ENCODE results near the gene NARS2. TPM values are rescaled to one million over a fixed set of nuclear protein-coding genes. Genes with fewer than 3 reads are reported as not detected.

Gene NARS2
- total RNA-seq, 4 donors from 2014 or later: 17.1 to 23.6 (median 22.5) TPM

DNA sequence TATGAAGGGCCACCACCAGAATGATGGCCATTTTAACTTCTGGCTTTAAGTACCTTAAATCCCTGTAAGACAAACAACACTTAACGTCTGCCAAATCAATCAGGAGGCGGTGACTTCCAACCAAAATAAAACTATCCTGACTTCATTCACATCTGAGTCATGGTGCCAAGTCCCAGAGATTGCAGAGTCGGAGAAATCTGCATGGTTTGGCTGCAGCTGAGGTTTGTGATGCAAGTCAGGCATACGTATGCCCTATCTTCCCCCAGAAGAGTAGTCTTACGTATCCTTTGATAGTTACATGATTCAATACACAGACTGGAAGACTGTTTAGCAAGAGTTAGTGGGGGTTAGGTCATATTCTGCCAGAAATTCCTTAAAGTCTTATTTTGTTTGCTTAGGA lies 155.3 kb downstream of the NARS2 start:
- TF ChIP-seq, protein P1, sequence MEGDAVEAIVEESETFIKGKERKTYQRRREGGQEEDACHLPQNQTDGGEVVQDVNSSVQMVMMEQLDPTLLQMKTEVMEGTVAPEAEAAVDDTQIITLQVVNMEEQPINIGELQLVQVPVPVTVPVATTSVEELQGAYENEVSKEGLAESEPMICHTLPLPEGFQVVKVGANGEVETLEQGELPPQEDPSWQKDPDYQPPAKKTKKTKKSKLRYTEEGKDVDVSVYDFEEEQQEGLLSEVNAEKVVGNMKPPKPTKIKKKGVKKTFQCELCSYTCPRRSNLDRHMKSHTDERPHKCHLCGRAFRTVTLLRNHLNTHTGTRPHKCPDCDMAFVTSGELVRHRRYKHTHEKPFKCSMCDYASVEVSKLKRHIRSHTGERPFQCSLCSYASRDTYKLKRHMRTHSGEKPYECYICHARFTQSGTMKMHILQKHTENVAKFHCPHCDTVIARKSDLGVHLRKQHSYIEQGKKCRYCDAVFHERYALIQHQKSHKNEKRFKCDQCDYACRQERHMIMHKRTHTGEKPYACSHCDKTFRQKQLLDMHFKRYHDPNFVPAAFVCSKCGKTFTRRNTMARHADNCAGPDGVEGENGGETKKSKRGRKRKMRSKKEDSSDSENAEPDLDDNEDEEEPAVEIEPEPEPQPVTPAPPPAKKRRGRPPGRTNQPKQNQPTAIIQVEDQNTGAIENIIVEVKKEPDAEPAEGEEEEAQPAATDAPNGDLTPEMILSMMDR (IDR thresholded peaks at IDR 0.05): no peak
- TF ChIP-seq POLR2A (IDR thresholded peaks at IDR 0.05): no peak
- intact Hi-C loops (cut with DNase I): loop anchor here (10.0 kb wide), 3 partner anchors 75 to 195 kb away; no protein-coding TSS in a partner anchor
- peak; percentile 35 to 40 for DNase-seq
- Histone ChIP-seq H3K36me3 (no peaks in the 10 kb centered on the region), H3K4me3 (replicated peaks in 1 of 3) (no peak overlapping the region), H3K27me3 (no peaks in the 10 kb centered on the region), H3K4me1 (peaks cover 24 to 27% of the 10 kb centered on the region in 2 donors), H3K27ac (peak overlapping the region; percentile 7 to 90 (median 82)), H3K9me3 (no peaks in the 10 kb centered on the region)
- WGBS, 2 donors: 25 to 43% methylated on average over 5 of the region's 5 CpGs

DNA sequence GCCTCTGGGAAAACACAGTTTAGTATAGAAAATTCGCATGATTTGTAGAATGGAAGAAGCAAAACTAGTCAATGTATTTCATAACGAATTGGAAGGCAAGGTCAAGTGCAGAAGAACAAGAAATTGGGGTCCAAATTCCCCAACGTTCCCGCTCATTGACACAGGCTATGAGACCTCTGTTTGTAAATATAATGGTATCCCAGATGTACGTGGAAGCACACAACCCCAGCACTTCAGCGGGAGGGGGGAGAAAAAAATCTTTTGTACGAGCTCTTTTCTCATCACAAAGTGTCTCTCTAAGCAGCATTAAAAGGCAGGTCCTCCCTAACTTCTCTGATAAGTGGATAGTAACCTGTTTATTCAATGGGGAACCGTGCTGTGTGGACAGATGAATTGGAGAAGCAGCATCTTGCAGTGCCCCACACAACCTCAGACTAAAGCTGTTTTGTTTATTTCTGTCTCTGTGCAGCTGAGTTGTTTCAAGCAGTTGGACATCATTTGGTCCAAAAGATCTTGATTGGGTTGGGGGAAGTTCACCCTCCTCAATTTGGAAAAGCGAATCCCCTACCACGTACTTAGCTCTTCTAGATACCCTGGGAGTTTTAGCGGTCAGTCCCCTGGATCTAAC lies 156.0 kb downstream of the NARS2 start:
- H3K4me3 ChIP-seq (replicated peaks in 1 of 3): peak overlapping the region in 2 of 3 donors; percentile 68 to 87
- no peaks in the 10 kb centered on the region for H3K36me3 ChIP-seq
- H3K4me1 ChIP-seq: peaks cover 24 to 27% of the 10 kb centered on the region in 2 donors
- intact Hi-C loops (cut with DNase I): loop anchor here (10.0 kb wide), 3 partner anchors 74 to 194 kb away; no protein-coding TSS in a partner anchor
- H3K27me3 ChIP-seq: no peaks in the 10 kb centered on the region
- no peak for DNase-seq
- H3K9me3 ChIP-seq: no peaks in the 10 kb centered on the region
- WGBS, 2 donors: 40 to 41% methylated on average over 11 of the region's 11 CpGs
- H3K27ac ChIP-seq: peak overlapping the region; percentile 75 to 90 (median 82)
- TF ChIP-seq, protein P1 (IDR thresholded peaks at IDR 0.05): no peak
- no peak for TF ChIP-seq POLR2A (IDR thresholded peaks at IDR 0.05)

DNA sequence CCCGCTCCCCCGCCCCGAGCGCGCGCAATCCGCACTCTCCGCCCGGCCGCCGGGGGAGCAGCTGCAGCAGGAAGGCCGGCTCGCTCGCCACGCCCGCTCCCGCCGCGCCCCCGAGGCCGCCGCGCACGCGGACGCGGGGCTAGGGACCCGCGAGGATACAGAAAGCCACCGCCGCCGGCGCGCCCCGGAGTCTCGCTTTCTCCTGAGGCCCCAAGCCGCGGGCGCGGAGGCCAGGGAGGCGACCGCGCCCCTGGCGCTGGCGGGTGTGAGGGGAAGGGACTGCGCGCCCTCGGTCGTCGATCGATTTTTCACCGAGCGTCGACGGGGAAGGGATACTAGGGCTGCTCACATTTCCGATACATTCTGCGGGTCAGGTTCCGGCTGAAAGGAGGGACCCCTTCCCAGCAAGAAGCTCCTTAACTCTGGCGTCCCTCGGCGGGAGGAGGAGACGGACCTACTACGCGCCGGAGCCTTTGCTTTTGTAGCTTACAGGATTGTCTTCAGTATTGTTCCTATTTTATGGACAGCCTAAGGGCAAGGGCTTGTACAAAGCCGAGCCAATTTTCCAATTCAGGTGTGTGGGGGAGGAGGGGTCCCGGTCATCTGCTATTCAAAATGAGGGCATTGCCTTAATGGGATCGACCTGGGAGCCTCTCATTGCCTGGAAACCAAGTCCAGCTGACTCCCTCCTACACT lies 156.6 kb downstream of the NARS2 start:
- Histone ChIP-seq H3K27ac (peak overlapping the region; percentile 75 to 90 (median 82)), H3K36me3 (no peaks in the 10 kb centered on the region), H3K4me1 (peaks cover 24 to 27% of the 10 kb centered on the region in 2 donors), H3K27me3 (no peaks in the 10 kb centered on the region), H3K4me3 (replicated peaks in 1 of 3) (peak overlapping the region; percentile 9 to 87 (median 68)), H3K9me3 (no peaks in the 10 kb centered on the region)
- intact Hi-C loops (cut with DNase I): loop anchor here (10.0 kb wide), 3 partner anchors 73 to 193 kb away; no protein-coding TSS in a partner anchor
- peak; percentile 77 to 79 for DNase-seq
- 0 to 2% methylated on average over 18 to 22 of the region's 68 CpGs for WGBS, 2 donors
- TF ChIP-seq POLR2A (IDR thresholded peaks at IDR 0.05): peak; percentile 38 to 82
- TF ChIP-seq, protein P1 (IDR thresholded peaks at IDR 0.05): peak in 3 of 6 experiments; percentile 40 to 44 (median 43)

DNA sequence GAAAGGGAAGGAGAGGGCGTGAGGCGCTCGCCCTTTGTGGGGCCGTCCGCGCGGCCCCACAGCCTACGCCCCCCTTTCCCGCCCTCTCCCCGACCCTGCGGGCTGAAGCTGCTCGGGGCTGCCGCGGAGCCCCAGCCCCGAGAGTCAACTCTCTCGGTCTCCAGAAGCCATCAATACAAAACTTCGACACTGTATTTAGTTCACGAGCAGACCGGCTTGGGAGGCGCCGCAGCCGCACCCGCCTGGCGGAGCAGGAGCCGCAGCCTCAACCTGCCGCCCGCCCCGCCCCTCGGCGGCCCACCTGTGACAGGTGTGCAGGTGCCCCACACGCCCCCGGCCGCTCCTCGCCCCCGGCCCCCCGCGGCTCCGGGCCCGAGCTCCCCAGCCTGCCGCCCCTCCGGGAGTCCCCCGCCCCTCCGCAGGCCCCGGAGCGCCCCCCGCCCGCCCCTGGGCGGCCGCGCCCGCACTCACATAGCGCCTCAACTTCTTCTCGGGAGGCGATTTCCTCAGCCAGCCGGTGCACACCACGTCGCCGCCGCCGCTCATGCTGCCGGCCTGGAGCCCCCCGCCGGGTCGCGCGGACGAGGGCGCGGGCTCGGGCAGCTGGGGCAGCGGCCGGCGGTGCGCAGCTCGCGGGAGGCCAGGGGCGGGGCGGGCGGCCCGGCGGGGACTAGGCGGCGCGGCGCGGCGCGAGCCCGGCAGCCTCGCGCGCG lies 157.3 kb downstream of the NARS2 start, which contains the start of gene GAB2:
Gene GAB2, minus strand, starts transcription at position 646 of the 713 bp plus-strand sequence. Its CDS starts 100 bp downstream, at position 546.
- H3K9me3 ChIP-seq: no peaks in the 10 kb centered on the region
- peak; percentile 42 to 46 for DNase-seq
- H3K4me1 ChIP-seq: peaks cover 24 to 27% of the 10 kb centered on the region in 2 donors
- intact Hi-C loops (cut with DNase I): loop anchor here (10.0 kb wide), 3 partner anchors 73 to 193 kb away; no protein-coding TSS in a partner anchor
- 0 to 1% methylated on average over 4 to 14 of the region's 93 CpGs for WGBS, 2 donors
- peak within 1 kb of the TSS; percentile 13 to 87 (median 68) for H3K4me3 ChIP-seq (replicated peaks in 1 of 3)
- H3K36me3 ChIP-seq: no peaks in the 10 kb centered on the region
- peak within 1 kb of the TSS; percentile 76 to 97 (median 90) for H3K27ac ChIP-seq
- TF ChIP-seq POLR2A (IDR thresholded peaks at IDR 0.05): no peak
- TF ChIP-seq, protein P1 (IDR thresholded peaks at IDR 0.05): peak in 1 of 6 experiments; percentile 0
- H3K27me3 ChIP-seq: no peaks in the 10 kb centered on the region

Data from thyroid gland (tissue), 4 donors.